Measurements from ENCODE around the gene EN1.

The EN1 gene

DNA sequence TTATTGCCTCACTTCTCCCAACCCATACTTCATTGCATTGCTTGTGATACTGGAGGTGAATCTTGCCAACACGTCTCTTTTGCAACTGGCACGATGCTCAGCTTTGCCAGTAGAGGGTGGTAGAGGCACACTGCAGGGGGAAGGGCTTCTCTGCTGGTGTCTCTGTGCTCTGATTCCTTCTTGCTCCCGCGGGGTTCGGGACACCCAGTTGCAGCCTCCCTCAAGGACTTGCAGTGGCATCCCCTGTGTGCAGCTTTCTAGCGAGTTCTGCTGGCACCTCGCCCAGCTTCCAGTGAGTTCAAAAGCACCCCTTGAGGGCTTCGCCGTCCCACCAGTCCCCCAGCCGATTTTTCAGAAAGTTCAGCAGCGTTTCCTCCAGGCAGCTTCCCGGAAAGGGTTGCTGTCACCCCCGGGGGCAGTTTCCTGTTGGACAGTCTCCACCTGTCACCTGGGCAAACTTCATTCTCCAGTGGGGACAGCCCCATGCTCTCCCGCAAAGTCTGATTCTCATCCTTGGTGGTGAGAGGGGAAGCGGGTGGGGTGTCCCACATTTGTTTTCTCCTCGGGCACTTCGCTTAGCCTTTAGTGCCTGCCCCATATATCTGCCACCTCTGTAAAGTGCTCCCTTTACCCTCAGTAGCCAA lies 35.4 kb upstream of the EN1 start:
- WGBS (ENCODE audit: extremely low coverage, insufficient coverage, insufficient read length) = no CpG with 5 or more reads among the region's 17 CpGs
- H3K4me3 ChIP-seq (ENCODE audit: low read depth, low read length) = no peak overlapping the region
- H3K23ac ChIP-seq (ENCODE audit: low read length) = no peak overlapping the region
- no peak overlapping the region for H3K14ac ChIP-seq (ENCODE audit: low read length)
- peak overlapping the region; percentile 28 for H2AFZ ChIP-seq (ENCODE audit: insufficient read depth, low read length, poor library complexity)
- no peak overlapping the region for H2AK5ac ChIP-seq (ENCODE audit: low read length)
- no peak overlapping the region for H4K12ac ChIP-seq (ENCODE audit: low read depth, low read length)
- H4K8ac ChIP-seq (ENCODE audit: low read depth, low read length) = no peak overlapping the region
- no peaks in the 10 kb centered on the region for H3K36me3 ChIP-seq (ENCODE audit: control insufficient read depth in 1 of 2, insufficient read depth in 2 of 2, low read length in 2 of 2)
- H3K27me3 ChIP-seq (ENCODE audit: insufficient read depth, low read length) = no peaks in the 10 kb centered on the region
- no peak overlapping the region for H3K9ac ChIP-seq (ENCODE audit: low read length)
- H4K91ac ChIP-seq (ENCODE audit: low read depth, low read length) = no peak overlapping the region
- H3K79me2 ChIP-seq (ENCODE audit: control insufficient read depth, insufficient read depth, low read length, poor library complexity) = no peaks in the 10 kb centered on the region
- H3K27ac ChIP-seq (ENCODE audit: low read depth, low read length) = no peak overlapping the region
- H2BK5ac ChIP-seq (ENCODE audit: low read depth, low read length, poor library complexity) = no peak overlapping the region
- H3K79me1 ChIP-seq (ENCODE audit: low read length) = no peaks in the 10 kb centered on the region
- peak overlapping the region; percentile 16 for H3K4me2 ChIP-seq (ENCODE audit: low read length)
- H3K9me3 ChIP-seq (ENCODE audit: insufficient read depth, low read depth, low read length) = no peaks in the 10 kb centered on the region
- no peaks in the 10 kb centered on the region for H3K4me1 ChIP-seq (ENCODE audit: control insufficient read depth in 1 of 2, insufficient read depth in 2 of 2, low read length in 2 of 2)
- peak; percentile 32 to 68 for DNase-seq
- no peak overlapping the region for H3K18ac ChIP-seq (ENCODE audit: low read length)
- H2BK120ac ChIP-seq (ENCODE audit: insufficient read depth, low read length, poor library complexity) = no peak overlapping the region
- no peak overlapping the region for H2BK12ac ChIP-seq (ENCODE audit: low read length)
- H3K4ac ChIP-seq (ENCODE audit: low read depth, low read length) = no peak overlapping the region

GRCh38 chr2:118881490-118882129 lies 34.2 kb upstream of the EN1 start:
- no peaks in the 10 kb centered on the region for H3K4me1 ChIP-seq (ENCODE audit: control insufficient read depth in 1 of 2, insufficient read depth in 2 of 2, low read length in 2 of 2)
- H3K9ac ChIP-seq (ENCODE audit: low read length) = no peak overlapping the region
- no CpG with 5 or more reads among the region's 10 CpGs for WGBS (ENCODE audit: extremely low coverage, insufficient coverage, insufficient read length)
- peak; percentile 77 to 88 for DNase-seq
- H3K27ac ChIP-seq (ENCODE audit: low read depth, low read length) = no peak overlapping the region
- no peak overlapping the region for H3K14ac ChIP-seq (ENCODE audit: low read length)
- H3K23ac ChIP-seq (ENCODE audit: low read length) = no peak overlapping the region
- no peak overlapping the region for H4K91ac ChIP-seq (ENCODE audit: low read depth, low read length)
- H2AFZ ChIP-seq (ENCODE audit: insufficient read depth, low read length, poor library complexity) = no peak overlapping the region
- no peak overlapping the region for H3K4me3 ChIP-seq (ENCODE audit: low read depth, low read length)
- no peak overlapping the region for H4K8ac ChIP-seq (ENCODE audit: low read depth, low read length)
- no peaks in the 10 kb centered on the region for H3K27me3 ChIP-seq (ENCODE audit: insufficient read depth, low read length)
- no peak overlapping the region for H3K4ac ChIP-seq (ENCODE audit: low read depth, low read length)
- H3K9me3 ChIP-seq (ENCODE audit: insufficient read depth, low read depth, low read length) = no peaks in the 10 kb centered on the region
- H3K4me2 ChIP-seq (ENCODE audit: low read length) = no peak overlapping the region
- H2AK5ac ChIP-seq (ENCODE audit: low read length) = no peak overlapping the region
- H2BK12ac ChIP-seq (ENCODE audit: low read length) = no peak overlapping the region
- H2BK120ac ChIP-seq (ENCODE audit: insufficient read depth, low read length, poor library complexity) = no peak overlapping the region
- no peaks in the 10 kb centered on the region for H3K36me3 ChIP-seq (ENCODE audit: control insufficient read depth in 1 of 2, insufficient read depth in 2 of 2, low read length in 2 of 2)
- H3K18ac ChIP-seq (ENCODE audit: low read length) = no peak overlapping the region
- no peaks in the 10 kb centered on the region for H3K79me1 ChIP-seq (ENCODE audit: low read length)
- H4K12ac ChIP-seq (ENCODE audit: low read depth, low read length) = no peak overlapping the region
- no peak overlapping the region for H2BK5ac ChIP-seq (ENCODE audit: low read depth, low read length, poor library complexity)
- no peaks in the 10 kb centered on the region for H3K79me2 ChIP-seq (ENCODE audit: control insufficient read depth, insufficient read depth, low read length, poor library complexity)

GRCh38 chr2:118880501-118880900 lies 33.1 kb upstream of the EN1 start:
- H2AK5ac ChIP-seq (ENCODE audit: low read length) = no peak overlapping the region
- H3K36me3 ChIP-seq (ENCODE audit: control insufficient read depth in 1 of 2, insufficient read depth in 2 of 2, low read length in 2 of 2) = no peaks in the 10 kb centered on the region
- H4K91ac ChIP-seq (ENCODE audit: low read depth, low read length) = no peak overlapping the region
- no peaks in the 10 kb centered on the region for H3K27me3 ChIP-seq (ENCODE audit: insufficient read depth, low read length)
- H3K4ac ChIP-seq (ENCODE audit: low read depth, low read length) = no peak overlapping the region
- H2BK120ac ChIP-seq (ENCODE audit: insufficient read depth, low read length, poor library complexity) = no peak overlapping the region
- no peak overlapping the region for H2BK5ac ChIP-seq (ENCODE audit: low read depth, low read length, poor library complexity)
- no peak overlapping the region for H3K27ac ChIP-seq (ENCODE audit: low read depth, low read length)
- H3K9ac ChIP-seq (ENCODE audit: low read length) = no peak overlapping the region
- no peak for DNase-seq
- no peak overlapping the region for H4K12ac ChIP-seq (ENCODE audit: low read depth, low read length)
- H3K4me3 ChIP-seq (ENCODE audit: low read depth, low read length) = no peak overlapping the region
- H3K79me1 ChIP-seq (ENCODE audit: low read length) = no peaks in the 10 kb centered on the region
- no peak overlapping the region for H2AFZ ChIP-seq (ENCODE audit: insufficient read depth, low read length, poor library complexity)
- no peaks in the 10 kb centered on the region for H3K4me1 ChIP-seq (ENCODE audit: control insufficient read depth in 1 of 2, insufficient read depth in 2 of 2, low read length in 2 of 2)
- no peaks in the 10 kb centered on the region for H3K9me3 ChIP-seq (ENCODE audit: insufficient read depth, low read depth, low read length)
- H3K23ac ChIP-seq (ENCODE audit: low read length) = no peak overlapping the region
- H3K18ac ChIP-seq (ENCODE audit: low read length) = no peak overlapping the region
- no peak overlapping the region for H2BK12ac ChIP-seq (ENCODE audit: low read length)
- H3K4me2 ChIP-seq (ENCODE audit: low read length) = no peak overlapping the region
- H4K8ac ChIP-seq (ENCODE audit: low read depth, low read length) = no peak overlapping the region
- H3K79me2 ChIP-seq (ENCODE audit: control insufficient read depth, insufficient read depth, low read length, poor library complexity) = no peaks in the 10 kb centered on the region
- WGBS (ENCODE audit: extremely low coverage, insufficient coverage, insufficient read length) = no CpG with 5 or more reads among the region's 4 CpGs
- no peak overlapping the region for H3K14ac ChIP-seq (ENCODE audit: low read length)

DNA sequence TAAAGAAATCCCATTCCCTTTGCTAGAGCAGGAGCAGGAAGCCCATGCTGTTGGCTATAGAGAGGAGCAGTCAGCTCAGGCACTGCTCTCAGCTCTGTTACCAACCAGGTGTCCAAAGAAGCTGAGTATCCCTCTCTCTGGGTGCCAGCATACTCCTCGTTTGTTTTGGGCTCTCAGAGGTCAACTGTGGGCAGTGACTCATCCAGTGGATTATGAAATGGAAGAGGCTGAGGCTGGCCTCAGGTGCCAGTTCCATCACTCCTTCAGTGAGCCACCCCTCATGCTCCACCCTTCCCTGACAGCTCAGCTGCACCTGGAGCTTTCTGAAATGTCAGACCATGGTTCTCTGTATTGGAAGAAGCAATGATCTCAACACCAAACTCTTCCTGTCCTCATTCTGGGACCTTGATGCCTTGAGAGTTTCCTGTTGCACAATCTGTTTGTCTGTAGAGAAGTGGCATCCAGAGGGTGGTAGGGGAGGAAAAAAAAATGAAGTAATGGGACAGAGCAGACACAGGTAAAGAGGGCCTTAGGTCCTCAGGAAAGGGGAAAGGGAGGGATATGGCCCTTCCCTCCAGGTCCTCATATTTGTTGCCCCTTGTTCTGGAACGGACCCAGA lies 31.2 kb upstream of the EN1 start:
- H3K79me2 ChIP-seq (ENCODE audit: control insufficient read depth, insufficient read depth, low read length, poor library complexity) = no peaks in the 10 kb centered on the region
- H2BK12ac ChIP-seq (ENCODE audit: low read length) = no peak overlapping the region
- H3K4me3 ChIP-seq (ENCODE audit: low read depth, low read length) = no peak overlapping the region
- H4K8ac ChIP-seq (ENCODE audit: low read depth, low read length) = no peak overlapping the region
- H2AFZ ChIP-seq (ENCODE audit: insufficient read depth, low read length, poor library complexity) = no peak overlapping the region
- no peak overlapping the region for H2BK120ac ChIP-seq (ENCODE audit: insufficient read depth, low read length, poor library complexity)
- no peaks in the 10 kb centered on the region for H3K4me1 ChIP-seq (ENCODE audit: control insufficient read depth in 1 of 2, insufficient read depth in 2 of 2, low read length in 2 of 2)
- H2BK5ac ChIP-seq (ENCODE audit: low read depth, low read length, poor library complexity) = no peak overlapping the region
- H3K14ac ChIP-seq (ENCODE audit: low read length) = no peak overlapping the region
- H3K27ac ChIP-seq (ENCODE audit: low read depth, low read length) = no peak overlapping the region
- H2AK5ac ChIP-seq (ENCODE audit: low read length) = no peak overlapping the region
- H4K12ac ChIP-seq (ENCODE audit: low read depth, low read length) = no peak overlapping the region
- H3K4ac ChIP-seq (ENCODE audit: low read depth, low read length) = no peak overlapping the region
- no peaks in the 10 kb centered on the region for H3K79me1 ChIP-seq (ENCODE audit: low read length)
- H3K23ac ChIP-seq (ENCODE audit: low read length) = no peak overlapping the region
- no peak overlapping the region for H4K91ac ChIP-seq (ENCODE audit: low read depth, low read length)
- no peak overlapping the region for H3K4me2 ChIP-seq (ENCODE audit: low read length)
- H3K27me3 ChIP-seq (ENCODE audit: insufficient read depth, low read length) = no peaks in the 10 kb centered on the region
- no peaks in the 10 kb centered on the region for H3K36me3 ChIP-seq (ENCODE audit: control insufficient read depth in 1 of 2, insufficient read depth in 2 of 2, low read length in 2 of 2)
- no CpG with 5 or more reads among the region's 2 CpGs for WGBS (ENCODE audit: extremely low coverage, insufficient coverage, insufficient read length)
- H3K9ac ChIP-seq (ENCODE audit: low read length) = no peak overlapping the region
- peak; percentile 86 to 90 for DNase-seq
- no peaks in the 10 kb centered on the region for H3K9me3 ChIP-seq (ENCODE audit: insufficient read depth, low read depth, low read length)
- H3K18ac ChIP-seq (ENCODE audit: low read length) = no peak overlapping the region

Measured in trophoblast cell (in vitro differentiated cells and primary cell).